H9 (cell line): Measurements from ENCODE around the gene ZPR1. TPM values are rescaled to one million over a fixed set of nuclear protein-coding genes. Genes with fewer than 3 reads are reported as not detected.

Experiments used
- DNase-seq: peaks from one replicate; pipeline ENCODE4 v3.0.0-alpha.2; 2017
- H2AFZ ChIP-seq: one replicate; pipeline ENCODE4 v1.6.1; 2013; ENCODE audit warnings: mild to moderate bottlenecking, low read length, control low read depth, moderate library complexity
- H2AK5ac ChIP-seq: 2 replicates; pipeline ENCODE4 v1.6.1; 2013; ENCODE audit warnings: low read length, control low read depth, mixed read lengths; ENCODE audit not compliant: insufficient read length
- H2BK120ac ChIP-seq: one replicate; pipeline ENCODE4 v1.6.1; 2013; ENCODE audit warnings: low read depth, mild to moderate bottlenecking, low read length, control low read depth, inconsistent platforms; ENCODE audit not compliant: poor library complexity, severe bottlenecking
- H2BK12ac ChIP-seq: 2 replicates; pipeline ENCODE4 v1.6.1; 2013; ENCODE audit warnings: low read length, control low read depth, mixed read lengths, low read depth; ENCODE audit not compliant: insufficient read length
- H2BK15ac ChIP-seq: 2 replicates; pipeline ENCODE4 v1.6.1; 2013; ENCODE audit warnings: low read depth, low read length, control low read depth
- H2BK20ac ChIP-seq: one replicate; pipeline ENCODE4 v1.6.1; 2013; ENCODE audit warnings: low read depth, mild to moderate bottlenecking, low read length, control low read depth, inconsistent platforms; ENCODE audit not compliant: poor library complexity, severe bottlenecking
- H2BK5ac ChIP-seq: 2 replicates; pipeline ENCODE4 v1.6.1; 2013; ENCODE audit warnings: low read length, control low read depth, mixed read lengths; ENCODE audit not compliant: insufficient read length
- H3K14ac ChIP-seq: 2 replicates; pipeline ENCODE4 v1.6.1; 2013; ENCODE audit warnings: low read length, control low read depth; ENCODE audit not compliant: insufficient read depth
- H3K18ac ChIP-seq: 2 replicates; pipeline ENCODE4 v1.6.1; 2013; ENCODE audit warnings: low read depth, mild to moderate bottlenecking, mixed read lengths, low read length, control low read depth; ENCODE audit not compliant: insufficient read length
- H3K23ac ChIP-seq: 2 replicates; pipeline ENCODE4 v1.6.1; 2013; ENCODE audit warnings: low read length, control low read depth, mixed read lengths, low read depth; ENCODE audit not compliant: insufficient read length
- H3K23me2 ChIP-seq: 2 replicates; pipeline ENCODE4 v1.6.1; 2013; ENCODE audit warnings: low read depth, mild to moderate bottlenecking, mixed read lengths, low read length, control low read depth; ENCODE audit not compliant: insufficient read length, poor library complexity, severe bottlenecking
- H3K27ac ChIP-seq: 2 replicates; pipeline ENCODE4 v1.5.1; 2013; ENCODE audit warnings: low read length, control low read depth, mixed read lengths, low read depth; ENCODE audit not compliant: insufficient read length
- H3K27me3 ChIP-seq: 2 replicates; pipeline ENCODE4 v1.6.1; 2013; ENCODE audit warnings: low read length, control low read depth, inconsistent platforms; ENCODE audit not compliant: insufficient read depth
- H3K4ac ChIP-seq: 2 replicates; pipeline ENCODE4 v1.6.1; 2013; ENCODE audit warnings: low read depth, mild to moderate bottlenecking, control low read depth, inconsistent platforms, low read length, moderate library complexity
- H3K4me1 ChIP-seq: 2 replicates; pipeline ENCODE4 v1.6.1; 2013; ENCODE audit warnings: low read length, control low read depth, inconsistent platforms; ENCODE audit not compliant: insufficient read depth
- H3K4me2 ChIP-seq: 2 replicates; pipeline ENCODE4 v1.6.1; 2013; ENCODE audit warnings: low read length, control low read depth, mixed read lengths; ENCODE audit not compliant: insufficient read length, insufficient read depth
- H3K56ac ChIP-seq: 2 replicates; pipeline ENCODE4 v1.6.1; 2013; ENCODE audit warnings: low read depth, mild to moderate bottlenecking, mixed read lengths, low read length, control low read depth; ENCODE audit not compliant: insufficient read length
- H3K79me1 ChIP-seq: 2 replicates; pipeline ENCODE4 v1.6.1; 2013; ENCODE audit warnings: low read depth, mild to moderate bottlenecking, moderate library complexity, low read length, control low read depth, inconsistent platforms; ENCODE audit not compliant: insufficient read depth, poor library complexity, severe bottlenecking
- H3K79me2 ChIP-seq: 2 replicates; pipeline ENCODE4 v1.6.1; 2013; ENCODE audit warnings: low read length, control low read depth, inconsistent platforms; ENCODE audit not compliant: insufficient read depth
- H3K9ac ChIP-seq: 2 replicates; pipeline ENCODE4 v1.6.1; 2013; ENCODE audit warnings: low read length, control low read depth, mixed read lengths; ENCODE audit not compliant: insufficient read length; ENCODE audit errors: extremely low read depth
- H3K9me3 ChIP-seq: one replicate; pipeline ENCODE4 v1.6.1; 2013; ENCODE audit warnings: low read depth, low read length, inconsistent platforms; ENCODE audit not compliant: control insufficient read depth
- H3T11ph ChIP-seq: one replicate; pipeline ENCODE4 v1.6.1; 2013; ENCODE audit warnings: mild to moderate bottlenecking, low read length, control low read depth, inconsistent platforms
- H4K20me1 ChIP-seq: one replicate; pipeline ENCODE4 v1.6.1; 2013; ENCODE audit not compliant: control insufficient read depth, insufficient read length, insufficient read depth
- H4K5ac ChIP-seq: 2 replicates; pipeline ENCODE4 v1.6.1; 2013; ENCODE audit warnings: low read depth, mild to moderate bottlenecking, mixed read lengths, low read length, control low read depth; ENCODE audit not compliant: insufficient read length
- H4K8ac ChIP-seq: replicated peaks from 2 replicates; pipeline ENCODE4 v1.6.1; 2013; ENCODE audit warnings: low read length, control low read depth, mixed read lengths, low read depth; ENCODE audit not compliant: insufficient read length
- H4K91ac ChIP-seq: 2 replicates; pipeline ENCODE4 v1.6.1; 2013; ENCODE audit warnings: low read depth, mild to moderate bottlenecking, moderate library complexity, mixed read lengths, low read length, control low read depth; ENCODE audit not compliant: insufficient read length
- H3K27ac Mint-ChIP-seq, 3 experiments: 2 replicates in 2 of 3; 3 replicates in 1 of 3; pipeline ENCODE4 v1.8.0; 2020 to 2021; ENCODE audit warnings: mixed read lengths in 3 of 3, mild to moderate bottlenecking in 1 of 3, moderate library complexity in 1 of 3
- H3K27me3 Mint-ChIP-seq: 2 replicates; pipeline ENCODE4 v1.8.0; 2021; ENCODE audit warnings: low read depth, mild to moderate bottlenecking, moderate library complexity, mixed read lengths
- H3K36me3 Mint-ChIP-seq, 3 experiments: 2 replicates in 2 of 3; 3 replicates in 1 of 3; pipeline ENCODE4 v1.8.0; 2020 to 2021; ENCODE audit warnings: low read depth in 3 of 3, mixed read lengths in 3 of 3; ENCODE audit not compliant: insufficient read depth in 1 of 3
- H3K4me1 Mint-ChIP-seq, 2 experiments: 2 replicates each; pipeline ENCODE4 v1.8.0; 2020; ENCODE audit warnings: mixed read lengths in 2 of 2
- H3K4me3 Mint-ChIP-seq, 2 experiments: 2 replicates in 1 of 2; 3 replicates in 1 of 2; pipeline ENCODE4 v1.8.0; 2020 to 2021; ENCODE audit warnings: mild to moderate bottlenecking in 2 of 2, mixed read lengths in 2 of 2, moderate library complexity in 1 of 2
- H3K9me3 Mint-ChIP-seq, 2 experiments: 2 replicates in 1 of 2; 3 replicates in 1 of 2; pipeline ENCODE4 v1.8.0; 2020; ENCODE audit warnings: mild to moderate bottlenecking in 2 of 2, mixed read lengths in 2 of 2, moderate library complexity in 1 of 2
- WGBS: extraction: QIAGEN DNeasy Blood & Tissue Kit; methylation state at CpG from one replicate; pipeline ENCODE4 v1.1.7; 2013; ENCODE audit warnings: missing lambda C conversion rate, low lambda C conversion rate, mixed read lengths; ENCODE audit not compliant: insufficient read length; ENCODE audit errors: extremely low coverage; 5-methylcytosine and 5-hydroxymethylcytosine counted together
- total RNA-seq: library from RNA; stranded (reverse); gene quantifications from 2 replicates; pipeline ENCODE4 v1.2.1, GENCODE V29; 2021
- TF ChIP-seq, protein P1 (sequence below): fragments of 200-600 bp; sonication (generic); conservative IDR thresholded peaks from 3 replicates; pipeline ENCODE4 v1.8.0; 2021; ENCODE audit warnings: antibody characterized with exemption, mild to moderate bottlenecking

The ZPR1 gene
- total RNA-seq, 1 experiment from 2014 or later: 82.0 TPM

DNA sequence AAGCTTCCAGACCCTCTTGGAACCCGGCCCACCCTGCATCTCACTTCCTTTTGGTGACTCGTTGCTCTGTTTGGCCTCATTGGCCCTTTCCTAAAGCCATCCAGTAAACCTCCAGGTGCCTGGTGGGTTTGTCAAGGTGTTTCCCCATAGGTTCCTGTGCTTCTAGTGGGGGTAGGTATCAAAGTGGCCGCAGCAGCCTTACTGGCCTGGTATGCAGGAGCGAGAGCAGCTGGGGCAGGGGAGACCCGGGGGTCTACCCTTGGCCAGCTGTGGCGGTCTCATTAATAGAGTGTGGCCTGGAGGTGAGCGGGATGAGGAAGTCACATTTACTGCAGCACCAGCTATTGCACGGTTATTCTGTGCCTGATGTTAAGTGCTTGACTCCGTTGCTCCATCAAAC lies 31.2 kb upstream of the ZPR1 start:
- Histone ChIP-seq H3K4me2 (no peak overlapping the region), H3K79me2 (no peaks in the 10 kb centered on the region), H3T11ph (no peak overlapping the region), H4K8ac (no peak overlapping the region), H3K9ac (no peak overlapping the region), H2BK120ac (no peak overlapping the region), H2BK15ac (no peak overlapping the region), H4K5ac (no peak overlapping the region), H3K4me1 (no peaks in the 10 kb centered on the region; the same call in 1 of the 2 replicates), H3K14ac (no peak overlapping the region), H3K27ac (no peak overlapping the region), H4K20me1 (no peaks in the 10 kb centered on the region), H3K27me3 (no peaks in the 10 kb centered on the region), H3K56ac (no peak overlapping the region), H3K23me2 (peaks cover 2% of the 10 kb centered on the region), H3K23ac (no peak overlapping the region), H3K79me1 (no peaks in the 10 kb centered on the region), H2AFZ (no peak overlapping the region), H3K4ac (no peak overlapping the region), H3K18ac (no peak overlapping the region), H3K9me3 (no peaks in the 10 kb centered on the region), H2BK5ac (no peak overlapping the region), H2BK20ac (no peak overlapping the region), H2AK5ac (no peak overlapping the region), H4K91ac (no peak overlapping the region), H2BK12ac (no peak overlapping the region)
- no peak for DNase-seq
- no peaks in the 10 kb centered on the region for H3K36me3 Mint-ChIP-seq
- no peaks in the 10 kb centered on the region for H3K9me3 Mint-ChIP-seq
- H3K27me3 Mint-ChIP-seq: peaks cover 6% of the 10 kb centered on the region
- no CpG with 5 or more reads among the region's 9 CpGs for WGBS
- H3K4me3 Mint-ChIP-seq: no peak overlapping the region
- TF ChIP-seq, protein P1, sequence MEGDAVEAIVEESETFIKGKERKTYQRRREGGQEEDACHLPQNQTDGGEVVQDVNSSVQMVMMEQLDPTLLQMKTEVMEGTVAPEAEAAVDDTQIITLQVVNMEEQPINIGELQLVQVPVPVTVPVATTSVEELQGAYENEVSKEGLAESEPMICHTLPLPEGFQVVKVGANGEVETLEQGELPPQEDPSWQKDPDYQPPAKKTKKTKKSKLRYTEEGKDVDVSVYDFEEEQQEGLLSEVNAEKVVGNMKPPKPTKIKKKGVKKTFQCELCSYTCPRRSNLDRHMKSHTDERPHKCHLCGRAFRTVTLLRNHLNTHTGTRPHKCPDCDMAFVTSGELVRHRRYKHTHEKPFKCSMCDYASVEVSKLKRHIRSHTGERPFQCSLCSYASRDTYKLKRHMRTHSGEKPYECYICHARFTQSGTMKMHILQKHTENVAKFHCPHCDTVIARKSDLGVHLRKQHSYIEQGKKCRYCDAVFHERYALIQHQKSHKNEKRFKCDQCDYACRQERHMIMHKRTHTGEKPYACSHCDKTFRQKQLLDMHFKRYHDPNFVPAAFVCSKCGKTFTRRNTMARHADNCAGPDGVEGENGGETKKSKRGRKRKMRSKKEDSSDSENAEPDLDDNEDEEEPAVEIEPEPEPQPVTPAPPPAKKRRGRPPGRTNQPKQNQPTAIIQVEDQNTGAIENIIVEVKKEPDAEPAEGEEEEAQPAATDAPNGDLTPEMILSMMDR: no peak
- H3K4me1 Mint-ChIP-seq: peaks cover 5 to 6% of the 10 kb centered on the region in 2 experiments; a peak in 3 of 4 replicates
- no peak overlapping the region for H3K27ac Mint-ChIP-seq
